ENCODE measurements around the gene SMIM32. TPM values are rescaled to one million over a fixed set of nuclear protein-coding genes. Genes with fewer than 3 reads are reported as not detected.

The SMIM32 gene
- total and polyA plus RNA-seq, 2 donors (not counting 3 experiments of a cell fraction or from before 2014, with no cell fraction given), result not detected

DNA sequence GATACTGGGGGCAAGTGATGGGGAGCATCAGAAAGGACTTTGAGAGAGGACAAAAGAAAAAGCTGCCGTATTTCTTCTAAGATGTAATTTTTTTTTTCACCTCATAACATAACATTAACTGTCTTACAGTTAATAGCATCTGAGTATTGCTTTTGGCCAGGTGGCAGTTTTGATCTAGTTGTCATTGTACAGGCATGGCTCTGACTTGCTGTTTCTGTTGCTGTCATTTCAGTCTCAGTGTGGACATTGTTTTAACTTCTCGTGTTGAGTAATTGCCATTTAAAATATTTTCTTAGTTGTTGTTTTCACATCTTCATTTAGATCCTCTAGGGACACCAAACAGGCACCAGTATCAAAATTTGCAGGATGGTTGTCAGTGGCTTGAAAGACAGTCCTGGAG lies 47.9 kb downstream of the SMIM32 start:
- H4K20me1 ChIP-seq (replicated peaks; ENCODE audit: control insufficient read depth, extremely low read depth, insufficient read depth, low read length), result peaks cover 36% of the 10 kb centered on the region
- TF ChIP-seq JUN (IDR thresholded peaks at IDR 0.05; ENCODE audit: borderline replicate concordance, insufficient read depth, insufficient read length, low read depth) (no peak), POLR2A (IDR thresholded peaks at IDR 0.05; ENCODE audit: low read depth, low read length) (no peak), EZH2 (IDR thresholded peaks at IDR 0.05; ENCODE audit: borderline replicate concordance, low read depth, low read length, severe bottlenecking) (no peak), FOS (IDR thresholded peaks at IDR 0.05; ENCODE audit: borderline replicate concordance, insufficient read depth, low read length) (no peak), MYC (IDR thresholded peaks at IDR 0.05; ENCODE audit: low read depth, low read length) (no peak), GATA2 (IDR thresholded peaks at IDR 0.05; ENCODE audit: insufficient read depth, insufficient read length, low read depth, low read length) (no peak), POLR2AphosphoS5 (IDR thresholded peaks at IDR 0.05; ENCODE audit: insufficient read depth, low read depth, low read length) (no peak)
- TF ChIP-seq, protein P1, sequence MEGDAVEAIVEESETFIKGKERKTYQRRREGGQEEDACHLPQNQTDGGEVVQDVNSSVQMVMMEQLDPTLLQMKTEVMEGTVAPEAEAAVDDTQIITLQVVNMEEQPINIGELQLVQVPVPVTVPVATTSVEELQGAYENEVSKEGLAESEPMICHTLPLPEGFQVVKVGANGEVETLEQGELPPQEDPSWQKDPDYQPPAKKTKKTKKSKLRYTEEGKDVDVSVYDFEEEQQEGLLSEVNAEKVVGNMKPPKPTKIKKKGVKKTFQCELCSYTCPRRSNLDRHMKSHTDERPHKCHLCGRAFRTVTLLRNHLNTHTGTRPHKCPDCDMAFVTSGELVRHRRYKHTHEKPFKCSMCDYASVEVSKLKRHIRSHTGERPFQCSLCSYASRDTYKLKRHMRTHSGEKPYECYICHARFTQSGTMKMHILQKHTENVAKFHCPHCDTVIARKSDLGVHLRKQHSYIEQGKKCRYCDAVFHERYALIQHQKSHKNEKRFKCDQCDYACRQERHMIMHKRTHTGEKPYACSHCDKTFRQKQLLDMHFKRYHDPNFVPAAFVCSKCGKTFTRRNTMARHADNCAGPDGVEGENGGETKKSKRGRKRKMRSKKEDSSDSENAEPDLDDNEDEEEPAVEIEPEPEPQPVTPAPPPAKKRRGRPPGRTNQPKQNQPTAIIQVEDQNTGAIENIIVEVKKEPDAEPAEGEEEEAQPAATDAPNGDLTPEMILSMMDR (IDR thresholded peaks at IDR 0.05; ENCODE audit: extremely low read depth in 1 of 2, insufficient read depth in 1 of 2, low read depth in 1 of 2, low read length in 2 of 2), result no peak
- TF ChIP-seq, protein P2, sequence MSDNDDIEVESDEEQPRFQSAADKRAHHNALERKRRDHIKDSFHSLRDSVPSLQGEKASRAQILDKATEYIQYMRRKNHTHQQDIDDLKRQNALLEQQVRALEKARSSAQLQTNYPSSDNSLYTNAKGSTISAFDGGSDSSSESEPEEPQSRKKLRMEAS (IDR thresholded peaks at IDR 0.05; ENCODE audit: insufficient read depth, insufficient read length), result no peak
- CTCF ChIA-PET, result interaction anchor here (0.8 to 1.1 kb wide), 2 partner anchors 9 to 11 kb away, joined by 3 to 4 read pairs; no protein-coding TSS in a partner anchor

More for the DNA sequence above, 47.9 kb downstream of the SMIM32 start:
- H3K36me3 ChIP-seq (ENCODE audit: control insufficient read depth in 2 of 2, extremely low read depth in 1 of 2, insufficient read depth in 2 of 2, low read length in 2 of 2), result no peaks in the 10 kb centered on the region
- H3K9me3 ChIP-seq (replicated peaks; ENCODE audit: control insufficient read depth, insufficient read depth, low read length), result no peaks in the 10 kb centered on the region
- no peaks in the 10 kb centered on the region for H3K27me3 ChIP-seq (ENCODE audit: control insufficient read depth in 2 of 2, insufficient read depth in 2 of 2, low read length in 2 of 2)
- peaks cover 100% of the 10 kb centered on the region for H3K79me2 ChIP-seq (ENCODE audit: control insufficient read depth, insufficient read depth, low read length)
- peaks cover 6% of the 10 kb centered on the region for H3K9me1 ChIP-seq (replicated peaks; ENCODE audit: control insufficient read depth, extremely low read depth, insufficient read depth, low read length)
- no peak overlapping the region for H3K4me2 ChIP-seq (ENCODE audit: insufficient read depth, low read length)
- no peak overlapping the region for H3K9ac ChIP-seq (replicated peaks; ENCODE audit: extremely low read depth, insufficient read depth, low read length)
- H3K4me3 ChIP-seq (replicated peaks in 1 of 3; ENCODE audit: insufficient read depth in 1 of 3, low read depth in 1 of 3, low read length in 3 of 3), result no peak overlapping the region
- intact Hi-C loops (cut with micrococcal nuclease), result no loop called here
- POLR2A ChIA-PET, result no interaction called here
- dilution Hi-C loops (cut with MboI; ENCODE audit: extremely low pct_ligation_motif_present, low sequenced_read_pairs), result no loop called here
- H2AFZ ChIP-seq (ENCODE audit: low read depth, low read length), result no peak overlapping the region
- DNase-seq (ENCODE audit: low read depth, low spot score) (no peak), FAIRE-seq (no peak)
- H3K4me1 ChIP-seq (ENCODE audit: control insufficient read depth, extremely low read depth, insufficient read depth, low read length), result no peaks in the 10 kb centered on the region
- no TSS peak for BruUV-seq (replicated peaks)
- H3K27ac ChIP-seq (ENCODE audit: insufficient read depth, low read depth, low read length), result no peak overlapping the region

Measured in endothelial cell of umbilical vein (primary cell).